Measurements from ENCODE around the gene COLGALT1.

GRCh38 chr19:17611462-17612244 lies 56.2 kb downstream of the COLGALT1 start:
- TF ChIP-seq CTCF (IDR thresholded peaks at IDR 0.05; ENCODE audit: low read depth, low read length, missing input control) (no peak), JUND (IDR thresholded peaks at IDR 0.05) (no peak), RAD21 (IDR thresholded peaks at IDR 0.05) (no peak), TAF1 (conservative IDR thresholded peaks at IDR 0.05) (no peak), ATF3 (IDR thresholded peaks at IDR 0.05) (no peak), EGR1 (IDR thresholded peaks at IDR 0.05; ENCODE audit: low read depth in 2 of 2) (no peak), HNF4G (IDR thresholded peaks at IDR 0.05) (no peak), NR2F2 (IDR thresholded peaks at IDR 0.05) (no peak)
- TF ChIP-seq, protein P1, sequence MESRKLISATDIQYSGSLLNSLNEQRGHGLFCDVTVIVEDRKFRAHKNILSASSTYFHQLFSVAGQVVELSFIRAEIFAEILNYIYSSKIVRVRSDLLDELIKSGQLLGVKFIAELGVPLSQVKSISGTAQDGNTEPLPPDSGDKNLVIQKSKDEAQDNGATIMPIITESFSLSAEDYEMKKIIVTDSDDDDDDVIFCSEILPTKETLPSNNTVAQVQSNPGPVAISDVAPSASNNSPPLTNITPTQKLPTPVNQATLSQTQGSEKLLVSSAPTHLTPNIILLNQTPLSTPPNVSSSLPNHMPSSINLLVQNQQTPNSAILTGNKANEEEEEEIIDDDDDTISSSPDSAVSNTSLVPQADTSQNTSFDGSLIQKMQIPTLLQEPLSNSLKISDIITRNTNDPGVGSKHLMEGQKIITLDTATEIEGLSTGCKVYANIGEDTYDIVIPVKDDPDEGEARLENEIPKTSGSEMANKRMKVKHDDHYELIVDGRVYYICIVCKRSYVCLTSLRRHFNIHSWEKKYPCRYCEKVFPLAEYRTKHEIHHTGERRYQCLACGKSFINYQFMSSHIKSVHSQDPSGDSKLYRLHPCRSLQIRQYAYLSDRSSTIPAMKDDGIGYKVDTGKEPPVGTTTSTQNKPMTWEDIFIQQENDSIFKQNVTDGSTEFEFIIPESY (IDR thresholded peaks at IDR 0.05), result no peak
- TF ChIP-seq, protein P2, sequence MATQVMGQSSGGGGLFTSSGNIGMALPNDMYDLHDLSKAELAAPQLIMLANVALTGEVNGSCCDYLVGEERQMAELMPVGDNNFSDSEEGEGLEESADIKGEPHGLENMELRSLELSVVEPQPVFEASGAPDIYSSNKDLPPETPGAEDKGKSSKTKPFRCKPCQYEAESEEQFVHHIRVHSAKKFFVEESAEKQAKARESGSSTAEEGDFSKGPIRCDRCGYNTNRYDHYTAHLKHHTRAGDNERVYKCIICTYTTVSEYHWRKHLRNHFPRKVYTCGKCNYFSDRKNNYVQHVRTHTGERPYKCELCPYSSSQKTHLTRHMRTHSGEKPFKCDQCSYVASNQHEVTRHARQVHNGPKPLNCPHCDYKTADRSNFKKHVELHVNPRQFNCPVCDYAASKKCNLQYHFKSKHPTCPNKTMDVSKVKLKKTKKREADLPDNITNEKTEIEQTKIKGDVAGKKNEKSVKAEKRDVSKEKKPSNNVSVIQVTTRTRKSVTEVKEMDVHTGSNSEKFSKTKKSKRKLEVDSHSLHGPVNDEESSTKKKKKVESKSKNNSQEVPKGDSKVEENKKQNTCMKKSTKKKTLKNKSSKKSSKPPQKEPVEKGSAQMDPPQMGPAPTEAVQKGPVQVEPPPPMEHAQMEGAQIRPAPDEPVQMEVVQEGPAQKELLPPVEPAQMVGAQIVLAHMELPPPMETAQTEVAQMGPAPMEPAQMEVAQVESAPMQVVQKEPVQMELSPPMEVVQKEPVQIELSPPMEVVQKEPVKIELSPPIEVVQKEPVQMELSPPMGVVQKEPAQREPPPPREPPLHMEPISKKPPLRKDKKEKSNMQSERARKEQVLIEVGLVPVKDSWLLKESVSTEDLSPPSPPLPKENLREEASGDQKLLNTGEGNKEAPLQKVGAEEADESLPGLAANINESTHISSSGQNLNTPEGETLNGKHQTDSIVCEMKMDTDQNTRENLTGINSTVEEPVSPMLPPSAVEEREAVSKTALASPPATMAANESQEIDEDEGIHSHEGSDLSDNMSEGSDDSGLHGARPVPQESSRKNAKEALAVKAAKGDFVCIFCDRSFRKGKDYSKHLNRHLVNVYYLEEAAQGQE (IDR thresholded peaks at IDR 0.05), result no peak
- TF ChIP-seq, protein P3, sequence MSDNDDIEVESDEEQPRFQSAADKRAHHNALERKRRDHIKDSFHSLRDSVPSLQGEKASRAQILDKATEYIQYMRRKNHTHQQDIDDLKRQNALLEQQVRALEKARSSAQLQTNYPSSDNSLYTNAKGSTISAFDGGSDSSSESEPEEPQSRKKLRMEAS (IDR thresholded peaks at IDR 0.05), result no peak
